Testis (tissue), 3 donors: ENCODE results near the gene NELL1. TPM values are rescaled to one million over a fixed set of nuclear protein-coding genes. Genes with fewer than 3 reads are reported as not detected.

Experiments used
- DNase-seq: peaks from one replicate; pipeline ENCODE4 v3.0.0-alpha.2; 2019
- H3K27ac ChIP-seq, 2 donors: fragments of 200-600 bp; sonication (generic); one replicate each; pipeline ENCODE4 v1.5.1; 2019
- H3K27me3 ChIP-seq: fragments of 200-600 bp; sonication (generic); one replicate; pipeline ENCODE4 v1.5.1; 2019
- H3K36me3 ChIP-seq: fragments of 200-600 bp; sonication (generic); one replicate; pipeline ENCODE4 v1.5.1; 2017; ENCODE audit warnings: low read depth; ENCODE audit errors: missing control alignments
- H3K4me1 ChIP-seq: fragments of 200-600 bp; sonication (generic); one replicate; pipeline ENCODE4 v1.5.1; 2019
- H3K4me3 ChIP-seq, 2 donors: fragments of 200-600 bp; sonication (generic); one replicate each; pipeline ENCODE4 v1.5.1; 2017 to 2019
- H3K9me3 ChIP-seq: fragments of 200-600 bp; sonication (generic); one replicate; pipeline ENCODE4 v1.5.1; 2017
- POLR2A ChIP-seq: fragments of 450-650 bp; IDR thresholded peaks from one replicate; pipeline ENCODE4 v1.6.1; 2017; ENCODE audit warnings: antibody characterized with exemption, mild to moderate bottlenecking, moderate library complexity
- WGBS, 2 donors: methylation state at CpG; one replicate each; pipeline ENCODE4 v1.1.5; 2018; 5-methylcytosine and 5-hydroxymethylcytosine counted together
- intact Hi-C: fragments of 100-400 bp; cut with DNase I; formaldehyde crosslinking; loops from one replicate; pipeline ENCODE4 v1.15.1; 2023; ENCODE audit warnings: low total_unique reads
- polyA plus RNA-seq: library from polyadenylated mRNA; stranded (reverse); fragments of 350-450 nt; fragmentation: Illumina TruSeq; extraction: RNeasy Lipid Tissue Mini Kit (QIAGEN cat#74804); gene quantifications from one replicate; pipeline ENCODE4 v1.2.3, GENCODE V29; 2014; ENCODE audit warnings: low read depth, low replicate concordance; ENCODE audit not compliant: insufficient read depth
- total RNA-seq, 2 donors: library from RNA; depleted of rRNA; stranded (reverse); fragments of >200 nt; gene quantifications; one replicate each; pipeline ENCODE4 v1.2.3, GENCODE V29; 2016
- TF ChIP-seq, protein P1 (sequence below), 3 experiments: fragments of 450-650 bp in 2 of 3; fragments of 200-600 bp in 1 of 3; sonication (generic) in 1 of 3; IDR thresholded peaks; one replicate each; pipeline ENCODE4 v1.5.1; 2016 to 2019; ENCODE audit warnings: antibody characterized with exemption in 3 of 3, mild to moderate bottlenecking in 2 of 3, moderate library complexity in 1 of 3

The NELL1 gene
- total and polyA plus RNA-seq, 3 donors from 2014 or later: 4.9 to 8.9 (median 7.0) TPM

- Histone ChIP-seq H3K36me3 (no peaks in the 10 kb centered on the region), H3K9me3 (no peaks in the 10 kb centered on the region), H3K27ac (no peak overlapping the region), H3K27me3 (no peaks in the 10 kb centered on the region), H3K4me1 (no peaks in the 10 kb centered on the region), H3K4me3 (no peak overlapping the region)
- TF ChIP-seq, protein P1, sequence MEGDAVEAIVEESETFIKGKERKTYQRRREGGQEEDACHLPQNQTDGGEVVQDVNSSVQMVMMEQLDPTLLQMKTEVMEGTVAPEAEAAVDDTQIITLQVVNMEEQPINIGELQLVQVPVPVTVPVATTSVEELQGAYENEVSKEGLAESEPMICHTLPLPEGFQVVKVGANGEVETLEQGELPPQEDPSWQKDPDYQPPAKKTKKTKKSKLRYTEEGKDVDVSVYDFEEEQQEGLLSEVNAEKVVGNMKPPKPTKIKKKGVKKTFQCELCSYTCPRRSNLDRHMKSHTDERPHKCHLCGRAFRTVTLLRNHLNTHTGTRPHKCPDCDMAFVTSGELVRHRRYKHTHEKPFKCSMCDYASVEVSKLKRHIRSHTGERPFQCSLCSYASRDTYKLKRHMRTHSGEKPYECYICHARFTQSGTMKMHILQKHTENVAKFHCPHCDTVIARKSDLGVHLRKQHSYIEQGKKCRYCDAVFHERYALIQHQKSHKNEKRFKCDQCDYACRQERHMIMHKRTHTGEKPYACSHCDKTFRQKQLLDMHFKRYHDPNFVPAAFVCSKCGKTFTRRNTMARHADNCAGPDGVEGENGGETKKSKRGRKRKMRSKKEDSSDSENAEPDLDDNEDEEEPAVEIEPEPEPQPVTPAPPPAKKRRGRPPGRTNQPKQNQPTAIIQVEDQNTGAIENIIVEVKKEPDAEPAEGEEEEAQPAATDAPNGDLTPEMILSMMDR (IDR thresholded peaks at IDR 0.05): no peak
- no peak for TF ChIP-seq POLR2A
- WGBS, 2 donors: 57% methylated on average over 4 of the region's 4 CpGs
- DNase-seq: no peak
- intact Hi-C loops: no loop called here
These were observed 895.7 kb downstream of the NELL1 start for GRCh38 chr11:21564833-21565682.

DNA sequence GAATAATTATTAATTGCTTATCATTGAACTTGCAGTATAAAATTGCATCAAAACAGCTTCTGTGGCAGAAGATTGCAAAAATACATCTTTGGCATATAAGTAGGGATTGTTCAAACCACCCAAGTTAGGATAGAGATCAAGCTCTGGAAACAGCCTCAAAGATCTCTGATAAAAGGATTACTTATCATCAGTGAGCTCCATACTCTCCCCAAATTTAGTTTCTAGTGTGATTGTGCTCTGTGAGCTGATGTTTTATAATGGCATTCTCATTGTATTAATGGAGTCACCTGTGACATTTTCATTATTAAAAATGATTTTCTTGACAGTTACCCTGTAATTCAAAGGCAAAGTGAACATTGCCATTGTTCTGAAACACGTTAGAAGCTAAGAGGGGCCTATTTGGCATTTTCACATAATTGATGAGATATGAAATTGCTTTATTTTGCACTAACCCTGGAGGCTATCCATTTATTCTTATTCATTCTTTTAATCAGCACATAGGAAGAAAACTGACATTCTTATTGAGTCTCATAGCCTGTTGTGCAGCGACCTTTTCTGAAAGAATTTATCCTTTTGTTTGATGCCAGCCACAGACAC, 897.2 kb downstream of the NELL1 start:
- TF ChIP-seq POLR2A: no peak
- TF ChIP-seq, protein P1 (IDR thresholded peaks at IDR 0.05): no peak
- 68 to 78% methylated on average over 2 of the region's 2 CpGs for WGBS, 2 donors
- H3K4me3 ChIP-seq: no peak overlapping the region
- DNase-seq: no peak
- H3K27ac ChIP-seq: no peak overlapping the region
- no peaks in the 10 kb centered on the region for H3K4me1 ChIP-seq
- no peaks in the 10 kb centered on the region for H3K36me3 ChIP-seq
- no peaks in the 10 kb centered on the region for H3K27me3 ChIP-seq
- H3K9me3 ChIP-seq: no peaks in the 10 kb centered on the region
- intact Hi-C loops: no loop called here

- Histone ChIP-seq H3K36me3 (no peaks in the 10 kb centered on the region), H3K4me3 (no peak overlapping the region), H3K27me3 (no peaks in the 10 kb centered on the region), H3K27ac (no peak overlapping the region), H3K9me3 (no peaks in the 10 kb centered on the region), H3K4me1 (no peaks in the 10 kb centered on the region)
- intact Hi-C loops: no loop called here
- DNase-seq: no peak
- 82 to 88% methylated on average over 3 of the region's 3 CpGs for WGBS, 2 donors
- TF ChIP-seq POLR2A: no peak
- TF ChIP-seq, protein P1 (IDR thresholded peaks at IDR 0.05): no peak
These were observed 898.4 kb downstream of the NELL1 start for GRCh38 chr11:21567645-21568290.

DNA sequence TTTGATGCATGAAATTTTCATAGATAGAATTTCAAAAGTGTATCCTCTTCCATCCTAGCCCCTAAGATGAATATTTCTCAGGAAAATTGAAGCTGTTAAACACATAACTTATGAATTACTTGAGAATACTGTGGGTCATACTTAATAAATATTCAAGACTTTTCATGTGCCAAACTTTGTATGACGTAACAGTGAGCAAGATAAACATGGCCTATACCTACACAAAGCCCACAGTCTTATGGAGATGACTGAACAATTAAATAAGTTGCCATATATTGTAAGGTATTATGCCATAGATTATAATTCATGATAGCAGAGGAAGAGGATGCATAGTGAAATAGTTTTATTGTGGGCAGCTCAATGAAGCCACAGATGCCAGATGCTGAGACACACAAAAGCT, 902.8 kb downstream of the NELL1 start:
- intact Hi-C loops: no loop called here
- no peaks in the 10 kb centered on the region for H3K9me3 ChIP-seq
- no peaks in the 10 kb centered on the region for H3K4me1 ChIP-seq
- no peak overlapping the region for H3K27ac ChIP-seq
- no peaks in the 10 kb centered on the region for H3K27me3 ChIP-seq
- no peak for DNase-seq
- H3K36me3 ChIP-seq: no peaks in the 10 kb centered on the region
- H3K4me3 ChIP-seq: no peak overlapping the region
- TF ChIP-seq, protein P1 (IDR thresholded peaks at IDR 0.05): no peak
- no peak for TF ChIP-seq POLR2A
- 75 to 83% methylated on average over 1 of the region's 1 CpG for WGBS, 2 donors
